ENCODE results near the gene MEIKIN. TPM values are rescaled to one million over a fixed set of nuclear protein-coding genes. Genes with fewer than 3 reads are reported as not detected.
A peak's percentile ranks its signal among the peaks of the same experiment; 100 is the strongest.

Gene MEIKIN
- total and polyA plus RNA-seq, 7 donors = 0.31 TPM; not detected in 6

DNA sequence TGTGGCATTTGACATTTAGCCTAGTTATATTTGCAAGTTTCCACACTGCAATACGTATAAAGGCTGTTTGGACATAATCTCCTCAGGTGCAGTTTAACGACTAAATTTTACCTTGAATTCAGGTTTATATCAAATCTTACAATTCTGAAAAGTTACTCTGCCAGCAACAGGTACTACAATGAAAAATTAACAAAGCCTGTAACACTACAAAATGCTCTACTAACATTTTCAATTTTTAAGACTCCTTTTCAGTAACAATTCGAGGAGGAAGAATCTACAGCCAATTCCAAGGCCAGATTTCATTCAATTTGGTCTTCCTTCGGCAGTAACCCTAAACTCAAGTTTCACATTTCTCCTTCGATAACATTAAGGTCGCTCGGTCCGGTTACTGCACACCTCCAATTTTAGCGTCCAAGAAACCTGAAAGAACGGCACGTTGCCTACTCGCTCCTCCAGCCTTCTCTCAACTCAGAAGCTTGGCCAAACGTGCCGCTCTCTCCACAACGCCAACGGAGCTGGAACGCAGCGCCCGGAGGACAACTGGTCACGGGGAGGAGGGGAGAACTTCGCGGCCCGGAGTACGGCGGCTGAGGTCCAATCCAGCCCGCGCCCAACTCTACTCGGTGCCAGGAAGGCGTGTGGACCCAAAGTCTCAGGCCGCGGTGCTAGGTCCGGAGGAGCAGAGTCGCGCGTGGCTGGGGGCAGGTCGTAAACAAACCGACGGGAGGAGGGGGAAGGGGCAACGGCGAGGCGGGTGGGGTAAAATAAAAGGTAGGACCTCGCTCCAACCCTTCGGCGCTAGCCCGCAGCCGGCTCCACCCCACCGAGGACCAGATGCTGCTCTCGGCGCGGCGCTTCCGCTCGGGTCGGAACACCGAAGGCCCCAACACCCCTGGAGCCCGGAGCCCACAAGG, 149.3 kb downstream of the MEIKIN start:
- Histone ChIP-seq H3K27me3 (no peaks in the 10 kb centered on the region), H3K27ac (peak overlapping the region; percentile 95 to 100 (median 100)), H3K4me3 (peak overlapping the region; percentile 77 to 100 (median 98)), H3K36me3 (no peaks in the 10 kb centered on the region), H3K9me3 (no peaks in the 10 kb centered on the region), H3K4me1 (peaks cover 0 to 41% (median 30%) of the 10 kb centered on the region in 4 donors)
- TF ChIP-seq POLR2AphosphoS5 (IDR thresholded peaks at IDR 0.05) = peak in 3 of 4 donors; percentile 7 to 42 (median 21)
- TF ChIP-seq POLR2A (IDR thresholded peaks at IDR 0.05) = no peak
- 0 to 1% methylated on average over 56 of the region's 56 CpGs for WGBS, 2 donors
- peak; percentile 91 for DNase-seq
- intact Hi-C loops (cut with DNase I) = loop anchor here (1.0 to 10.0 kb wide), 5 partner anchors 123 to 631 kb away; partner anchors contain the start of genes ACSL6, CDC42SE2, HINT1 and RAPGEF6

DNA sequence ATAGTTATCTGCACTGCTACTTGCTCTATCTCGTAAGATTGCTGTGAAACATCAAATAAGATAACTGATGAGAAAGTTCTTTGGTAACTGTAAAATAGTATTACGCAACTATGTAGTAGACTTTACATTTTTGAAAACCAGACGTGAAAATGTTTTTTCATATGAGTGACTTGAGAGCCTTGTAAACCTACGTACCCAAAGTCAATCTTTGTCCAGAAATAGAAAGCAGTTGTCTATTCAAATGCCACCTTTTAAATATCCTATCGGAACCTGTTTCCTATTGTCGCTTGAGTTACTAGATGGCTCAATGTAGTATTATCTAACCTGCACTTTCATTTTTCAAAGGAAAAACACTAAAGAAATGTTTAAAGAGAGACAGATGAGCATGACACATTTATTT, 150.2 kb downstream of the MEIKIN start:
- no peaks in the 10 kb centered on the region for H3K36me3 ChIP-seq
- 25 to 43% methylated on average over 6 of the region's 6 CpGs for WGBS, 2 donors
- no peaks in the 10 kb centered on the region for H3K9me3 ChIP-seq
- TF ChIP-seq EP300 (IDR thresholded peaks at IDR 0.05) (no peak), POLR2AphosphoS5 (IDR thresholded peaks at IDR 0.05) (no peak), POLR2A (IDR thresholded peaks at IDR 0.05) (no peak)
- TF ChIP-seq, protein P1, sequence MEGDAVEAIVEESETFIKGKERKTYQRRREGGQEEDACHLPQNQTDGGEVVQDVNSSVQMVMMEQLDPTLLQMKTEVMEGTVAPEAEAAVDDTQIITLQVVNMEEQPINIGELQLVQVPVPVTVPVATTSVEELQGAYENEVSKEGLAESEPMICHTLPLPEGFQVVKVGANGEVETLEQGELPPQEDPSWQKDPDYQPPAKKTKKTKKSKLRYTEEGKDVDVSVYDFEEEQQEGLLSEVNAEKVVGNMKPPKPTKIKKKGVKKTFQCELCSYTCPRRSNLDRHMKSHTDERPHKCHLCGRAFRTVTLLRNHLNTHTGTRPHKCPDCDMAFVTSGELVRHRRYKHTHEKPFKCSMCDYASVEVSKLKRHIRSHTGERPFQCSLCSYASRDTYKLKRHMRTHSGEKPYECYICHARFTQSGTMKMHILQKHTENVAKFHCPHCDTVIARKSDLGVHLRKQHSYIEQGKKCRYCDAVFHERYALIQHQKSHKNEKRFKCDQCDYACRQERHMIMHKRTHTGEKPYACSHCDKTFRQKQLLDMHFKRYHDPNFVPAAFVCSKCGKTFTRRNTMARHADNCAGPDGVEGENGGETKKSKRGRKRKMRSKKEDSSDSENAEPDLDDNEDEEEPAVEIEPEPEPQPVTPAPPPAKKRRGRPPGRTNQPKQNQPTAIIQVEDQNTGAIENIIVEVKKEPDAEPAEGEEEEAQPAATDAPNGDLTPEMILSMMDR (IDR thresholded peaks at IDR 0.05) = no peak
- DNase-seq = no peak
- intact Hi-C loops (cut with DNase I) = loop anchor here (5.0 to 10.0 kb wide), 3 partner anchors 217 to 630 kb away; partner anchors contain the start of genes ACSL6, CDC42SE2 and HINT1
- H3K27ac ChIP-seq = peak overlapping the region in 2 of 4 donors; percentile 100
- H3K4me1 ChIP-seq = peaks cover 0 to 48% (median 33%) of the 10 kb centered on the region in 4 donors
- H3K27me3 ChIP-seq = no peaks in the 10 kb centered on the region
- H3K4me3 ChIP-seq = peak overlapping the region in 3 of 4 donors; percentile 77 to 99 (median 98)

DNA sequence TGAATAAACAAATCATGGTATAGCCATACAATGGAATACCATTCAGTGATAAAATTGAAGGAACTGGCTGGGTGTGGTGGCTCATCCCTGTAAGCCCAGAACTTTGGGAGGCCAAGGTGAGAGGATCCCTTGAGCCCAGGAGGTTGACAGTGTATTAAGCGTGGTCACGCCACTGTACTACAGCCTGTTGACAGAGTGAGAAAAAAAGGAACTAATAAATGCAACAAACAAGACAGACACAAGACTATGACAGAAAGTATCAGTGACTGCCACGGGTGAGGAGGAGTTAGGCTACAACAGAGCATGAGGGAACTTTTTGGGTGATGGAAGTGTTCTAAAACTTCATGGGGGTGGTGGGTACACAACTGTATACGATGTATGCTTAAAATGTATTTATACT, 150.9 kb downstream of the MEIKIN start:
- no peak for TF ChIP-seq POLR2A (IDR thresholded peaks at IDR 0.05)
- TF ChIP-seq EP300 (IDR thresholded peaks at IDR 0.05) = no peak
- no peak for TF ChIP-seq POLR2AphosphoS5 (IDR thresholded peaks at IDR 0.05)
- TF ChIP-seq, protein P1 (IDR thresholded peaks at IDR 0.05) = no peak
- Histone ChIP-seq H3K36me3 (no peaks in the 10 kb centered on the region), H3K27ac (no peak overlapping the region), H3K9me3 (no peaks in the 10 kb centered on the region), H3K27me3 (no peaks in the 10 kb centered on the region), H3K4me1 (peaks cover 0 to 54% (median 38%) of the 10 kb centered on the region in 4 donors), H3K4me3 (peak overlapping the region in 1 of 4 donors; percentile 77)
- DNase-seq = no peak
- 66 to 81% methylated on average over 4 of the region's 4 CpGs for WGBS, 2 donors
- intact Hi-C loops (cut with DNase I) = loop anchor here (10.0 kb wide), 1 partner anchor 630 kb away; the partner anchor contains the start of gene HINT1

DNA sequence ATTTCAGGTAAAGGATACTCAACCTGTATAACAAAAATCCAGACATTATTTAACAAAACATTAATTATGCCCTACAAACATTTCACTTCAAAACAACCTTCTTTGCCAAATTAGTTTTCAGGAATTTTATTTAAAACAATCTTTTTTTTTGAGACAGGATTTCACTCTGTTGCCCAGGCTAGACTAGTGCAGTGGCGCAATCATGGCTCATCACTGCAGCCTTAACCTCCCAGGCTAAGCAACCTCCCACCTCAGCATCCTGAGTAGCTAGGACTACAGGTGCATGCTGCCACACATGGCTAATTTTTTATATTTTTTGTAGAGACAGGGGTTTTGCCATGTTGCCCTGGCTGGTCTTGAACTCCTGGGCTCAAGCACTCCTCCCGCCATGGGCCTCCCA, 152.6 kb downstream of the MEIKIN start:
- no peak for DNase-seq
- intact Hi-C loops (cut with DNase I) = loop anchor here (10.0 kb wide), 1 partner anchor 628 kb away; the partner anchor contains the start of gene HINT1
- Histone ChIP-seq H3K4me3 (no peak overlapping the region), H3K9me3 (no peaks in the 10 kb centered on the region), H3K36me3 (no peaks in the 10 kb centered on the region), H3K27me3 (no peaks in the 10 kb centered on the region), H3K27ac (no peak overlapping the region), H3K4me1 (peaks cover 0 to 59% (median 37%) of the 10 kb centered on the region in 4 donors)
- WGBS, 2 donors = 98% methylated on average over 2 of the region's 2 CpGs
- TF ChIP-seq, protein P1 (IDR thresholded peaks at IDR 0.05) = no peak
- TF ChIP-seq POLR2AphosphoS5 (IDR thresholded peaks at IDR 0.05) (no peak), POLR2A (IDR thresholded peaks at IDR 0.05) (no peak), EP300 (IDR thresholded peaks at IDR 0.05) (no peak)

DNA sequence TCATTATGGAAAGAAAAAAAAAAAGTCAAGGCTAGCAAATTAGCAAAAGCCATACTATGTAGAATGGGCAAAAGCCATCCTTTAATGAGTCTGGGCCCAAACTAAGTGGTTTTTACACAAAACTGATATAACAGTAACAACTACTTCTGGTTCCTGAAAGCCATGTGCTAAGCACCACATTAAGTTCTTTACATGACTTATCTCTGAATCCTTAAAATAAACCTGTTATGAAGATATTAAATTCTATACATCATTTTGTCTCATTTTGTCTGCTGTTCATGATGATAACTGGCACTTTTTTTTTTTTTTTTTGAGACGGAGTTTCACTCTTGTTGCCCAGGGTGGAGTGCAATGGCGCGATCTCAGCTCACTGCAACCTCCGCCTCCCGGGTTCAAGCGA, 153.6 kb downstream of the MEIKIN start:
- no peaks in the 10 kb centered on the region for H3K36me3 ChIP-seq
- WGBS, 2 donors = 94 to 96% methylated on average over 6 of the region's 6 CpGs
- H3K27ac ChIP-seq = no peak overlapping the region
- peaks cover 0 to 63% (median 41%) of the 10 kb centered on the region in 4 donors for H3K4me1 ChIP-seq
- DNase-seq = no peak
- intact Hi-C loops (cut with DNase I) = loop anchor here (10.0 kb wide), 1 partner anchor 627 kb away; the partner anchor contains the start of gene HINT1
- no peak overlapping the region for H3K4me3 ChIP-seq
- TF ChIP-seq POLR2A (IDR thresholded peaks at IDR 0.05) (no peak), POLR2AphosphoS5 (IDR thresholded peaks at IDR 0.05) (no peak), EP300 (IDR thresholded peaks at IDR 0.05) (no peak)
- TF ChIP-seq, protein P1 (IDR thresholded peaks at IDR 0.05) = no peak
- H3K9me3 ChIP-seq = no peaks in the 10 kb centered on the region
- H3K27me3 ChIP-seq = no peaks in the 10 kb centered on the region

Data from sigmoid colon (tissue), 7 donors.